OCI-LY1 (cell line): Measurements from ENCODE around the gene RCAN1.

Experiments used
- H2AFZ ChIP-seq: fragments of 200-600 bp; sonication (generic), shearing (Covaris generic); 2 replicates; pipeline ENCODE4 v1.6.0; 2014; ENCODE audit warnings: antibody characterized with exemption, mild to moderate bottlenecking, low read length
- H3F3A ChIP-seq: fragments of 200-600 bp; sonication (generic), shearing (Covaris generic); 2 replicates; pipeline ENCODE4 v1.6.0; 2014; ENCODE audit warnings: mild to moderate bottlenecking, antibody characterized with exemption, low read length, moderate library complexity; ENCODE audit not compliant: insufficient read depth
- H3K27ac ChIP-seq: fragments of 200-600 bp; sonication (generic); 2 replicates; pipeline ENCODE4 v1.5.1; 2014; ENCODE audit warnings: low read length, mixed run types, mild to moderate bottlenecking, low read depth; ENCODE audit not compliant: poor library complexity, severe bottlenecking
- H3K27me3 ChIP-seq: fragments of 200-600 bp; sonication (generic); 2 replicates; pipeline ENCODE4 v1.6.0; 2014; ENCODE audit warnings: antibody characterized with exemption, mild to moderate bottlenecking, low read length, moderate library complexity; ENCODE audit not compliant: insufficient read depth
- H3K36me3 ChIP-seq: fragments of 200-600 bp; sonication (generic); 2 replicates; pipeline ENCODE4 v1.6.1; 2014; ENCODE audit warnings: mild to moderate bottlenecking, antibody characterized with exemption, low read length, moderate library complexity, mixed read lengths; ENCODE audit not compliant: insufficient read depth
- H3K4me1 ChIP-seq: fragments of 200-600 bp; sonication (generic); 2 replicates; pipeline ENCODE4 v1.5.1; 2014; ENCODE audit warnings: mild to moderate bottlenecking, low read length, moderate library complexity; ENCODE audit not compliant: insufficient read depth, severe bottlenecking
- H3K4me2 ChIP-seq: fragments of 200-600 bp; sonication (generic), shearing (Covaris generic); 2 replicates; pipeline ENCODE4 v1.6.1; 2014; ENCODE audit warnings: low read length
- H3K4me3 ChIP-seq: fragments of 200-600 bp; sonication (generic); 2 replicates; pipeline ENCODE4 v1.5.1; 2014; ENCODE audit warnings: low read length, low read depth, mild to moderate bottlenecking, mixed read lengths; ENCODE audit not compliant: poor library complexity, severe bottlenecking
- H3K79me2 ChIP-seq: fragments of 200-600 bp; shearing (Covaris generic); 2 replicates; pipeline ENCODE4 v1.6.1; 2016; ENCODE audit warnings: mixed run types, low read length, mixed read lengths; ENCODE audit not compliant: insufficient read depth
- H3K9ac ChIP-seq: fragments of 200-600 bp; sonication (generic), shearing (Covaris generic); 2 replicates; pipeline ENCODE4 v1.6.1; 2014; ENCODE audit warnings: mild to moderate bottlenecking, low read length, mixed read lengths
- H3K9me2 ChIP-seq: fragments of 200-600 bp; sonication (generic), shearing (Covaris generic); 2 replicates; pipeline ENCODE4 v1.6.1; 2014; ENCODE audit warnings: low read depth, mild to moderate bottlenecking, low read length, mixed read lengths
- H3K9me3 ChIP-seq: fragments of 200-600 bp; shearing (Covaris generic); 2 replicates; pipeline ENCODE4 v1.6.1; 2014; ENCODE audit warnings: low read length, mixed read lengths
- H4K20me1 ChIP-seq: fragments of 200-600 bp; sonication (generic), shearing (Covaris generic); 2 replicates; pipeline ENCODE4 v1.6.0; 2016; ENCODE audit warnings: mild to moderate bottlenecking, low read length; ENCODE audit not compliant: insufficient read depth
- CTCF ChIP-seq: fragments of 200-600 bp; sonication (generic), shearing (Covaris generic); IDR thresholded peaks from 2 replicates; pipeline ENCODE4 v1.5.1; 2017; ENCODE audit warnings: mild to moderate bottlenecking, antibody characterized with exemption, low read length, moderate library complexity, mixed read lengths
- EZH2 ChIP-seq: fragments of 200-600 bp; sonication (generic), shearing (Covaris generic); IDR thresholded peaks from 2 replicates; pipeline ENCODE4 v1.8.0; 2017; ENCODE audit warnings: borderline replicate concordance, mixed run types, mild to moderate bottlenecking, antibody characterized with exemption, low read length, moderate library complexity, mixed read lengths

RCAN1 gene

GRCh38 chr21:34603710-34604057 lies 11.2 kb downstream of the RCAN1 start:
- H3F3A ChIP-seq: no peaks in the 10 kb centered on the region
- H4K20me1 ChIP-seq: no peaks in the 10 kb centered on the region; the same call in 1 of the 2 replicates
- no peak for TF ChIP-seq CTCF
- no peaks in the 10 kb centered on the region for H3K4me1 ChIP-seq
- H3K36me3 ChIP-seq: no peaks in the 10 kb centered on the region
- no peak overlapping the region for H2AFZ ChIP-seq
- H3K27me3 ChIP-seq: no peaks in the 10 kb centered on the region
- H3K4me3 ChIP-seq: no peak overlapping the region
- H3K9ac ChIP-seq: no peak overlapping the region
- no peak overlapping the region for H3K4me2 ChIP-seq
- no peaks in the 10 kb centered on the region for H3K79me2 ChIP-seq
- H3K9me3 ChIP-seq: no peaks in the 10 kb centered on the region
- H3K27ac ChIP-seq: no peak overlapping the region
- H3K9me2 ChIP-seq: no peaks in the 10 kb centered on the region

DNA sequence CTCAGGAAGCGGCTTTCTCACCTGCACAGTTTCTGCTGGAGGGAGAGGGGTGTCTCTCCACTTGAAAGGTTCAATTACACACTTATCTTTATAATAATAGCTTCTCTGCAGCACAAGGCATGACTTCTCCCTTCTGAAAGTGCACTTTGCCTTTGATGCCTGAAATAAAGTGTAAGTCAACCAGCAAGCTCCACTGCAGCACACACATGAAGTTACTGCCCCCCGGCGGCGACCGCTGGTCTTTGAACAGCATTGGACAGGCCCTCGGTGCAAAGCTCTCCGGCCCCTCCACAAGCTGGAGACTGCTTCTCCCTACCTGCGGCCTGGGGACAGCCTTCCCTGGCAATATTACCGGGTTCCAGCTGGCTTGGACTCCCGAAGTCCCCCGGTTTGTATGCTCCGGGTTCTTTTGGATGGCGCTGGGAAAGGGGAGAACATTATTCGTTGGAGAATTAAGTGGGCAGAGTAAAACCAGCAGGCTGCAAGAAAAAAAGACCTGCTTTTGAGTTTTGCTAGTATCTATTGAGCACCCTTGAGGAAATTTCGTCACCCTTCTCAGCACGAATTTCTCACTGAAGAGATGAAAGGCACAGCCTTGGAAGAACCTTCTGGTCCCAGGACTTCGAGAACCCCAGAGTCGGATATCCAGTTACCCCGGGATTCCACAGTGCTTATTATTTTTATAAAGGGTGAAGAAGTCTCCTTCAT lies 11.8 kb downstream of the RCAN1 start:
- H3K79me2 ChIP-seq: no peaks in the 10 kb centered on the region
- H3K9ac ChIP-seq: no peak overlapping the region
- H3K27me3 ChIP-seq: no peaks in the 10 kb centered on the region
- H3K9me3 ChIP-seq: no peaks in the 10 kb centered on the region
- H3K9me2 ChIP-seq: no peaks in the 10 kb centered on the region
- no peak overlapping the region for H2AFZ ChIP-seq
- no peaks in the 10 kb centered on the region for H3K4me1 ChIP-seq
- H4K20me1 ChIP-seq: no peaks in the 10 kb centered on the region; the same call in 1 of the 2 replicates
- no peak overlapping the region for H3K27ac ChIP-seq
- H3F3A ChIP-seq: no peaks in the 10 kb centered on the region
- no peak overlapping the region for H3K4me2 ChIP-seq
- no peak overlapping the region for H3K4me3 ChIP-seq
- H3K36me3 ChIP-seq: no peaks in the 10 kb centered on the region
- TF ChIP-seq CTCF: peak; percentile 69
- no peak for TF ChIP-seq EZH2

- Histone ChIP-seq H3K4me3 (no peak overlapping the region), H3F3A (no peaks in the 10 kb centered on the region), H2AFZ (no peak overlapping the region), H3K4me2 (no peak overlapping the region), H3K9me2 (no peaks in the 10 kb centered on the region), H3K27me3 (no peaks in the 10 kb centered on the region), H4K20me1 (no peaks in the 10 kb centered on the region; the same call in 1 of the 2 replicates), H3K79me2 (no peaks in the 10 kb centered on the region), H3K9ac (no peak overlapping the region), H3K27ac (no peak overlapping the region), H3K4me1 (no peaks in the 10 kb centered on the region), H3K9me3 (no peaks in the 10 kb centered on the region), H3K36me3 (no peaks in the 10 kb centered on the region)
- no peak for TF ChIP-seq CTCF
- TF ChIP-seq EZH2: no peak
Measured at GRCh38 chr21:34602061-34602460, 12.9 kb downstream of the RCAN1 start.
